Hepatocyte (in vitro differentiated cells): ENCODE data around the gene AS3MT. TPM values are rescaled to one million over a fixed set of nuclear protein-coding genes. Genes with fewer than 3 reads are reported as not detected.

Experiments used
- DNase-seq: peaks from one replicate; pipeline ENCODE4 v3.0.0-alpha.2; 2016; ENCODE audit warnings: low spot score
- H2AFZ ChIP-seq: fragments of 200-600 bp; sonication (generic); 2 replicates; pipeline ENCODE4 v1.6.0; 2016; ENCODE audit warnings: antibody characterized with exemption, mild to moderate bottlenecking
- H3K27ac ChIP-seq: fragments of 200-600 bp; sonication (generic); 2 replicates; pipeline ENCODE4 v1.5.1; 2016; ENCODE audit warnings: mild to moderate bottlenecking
- H3K27me3 ChIP-seq: fragments of 200-600 bp; sonication (generic); 2 replicates; pipeline ENCODE4 v1.6.1; 2016
- H3K36me3 ChIP-seq: fragments of 200-600 bp; sonication (generic); replicated peaks from 2 replicates; pipeline ENCODE4 v1.5.1; 2016; ENCODE audit warnings: low read depth; ENCODE audit not compliant: insufficient read depth
- H3K4me1 ChIP-seq: fragments of 200-600 bp; sonication (generic); 2 replicates; pipeline ENCODE4 v1.5.1; 2016; ENCODE audit warnings: mild to moderate bottlenecking, moderate library complexity; ENCODE audit not compliant: insufficient read depth
- H3K4me2 ChIP-seq: fragments of 200-600 bp; sonication (generic); 2 replicates; pipeline ENCODE4 v1.6.0; 2016
- H3K4me3 ChIP-seq: fragments of 200-600 bp; sonication (generic); 2 replicates; pipeline ENCODE4 v1.5.1; 2016; ENCODE audit warnings: mild to moderate bottlenecking
- H3K79me2 ChIP-seq: fragments of 200-600 bp; sonication (generic); 2 replicates; pipeline ENCODE4 v1.6.0; 2017; ENCODE audit warnings: mild to moderate bottlenecking
- H3K9me2 ChIP-seq: fragments of 200-600 bp; sonication (generic); replicated peaks from 2 replicates; pipeline ENCODE4 v1.6.0; 2017; ENCODE audit warnings: mild to moderate bottlenecking; ENCODE audit not compliant: insufficient read depth
- H3K9me3 ChIP-seq: fragments of 200-600 bp; sonication (generic); 2 replicates; pipeline ENCODE4 v1.5.1; 2016; ENCODE audit warnings: low read depth, mild to moderate bottlenecking
- H4K20me1 ChIP-seq: fragments of 200-600 bp; sonication (generic); 2 replicates; pipeline ENCODE4 v1.6.0; 2016; ENCODE audit warnings: mild to moderate bottlenecking; ENCODE audit not compliant: insufficient read depth, poor library complexity, severe bottlenecking
- CTCF ChIP-seq: fragments of 200-600 bp; sonication (generic); IDR thresholded peaks from 2 replicates; pipeline ENCODE4 v1.5.1; 2016; ENCODE audit warnings: antibody characterized with exemption, mild to moderate bottlenecking; ENCODE audit not compliant: poor library complexity
- EZH2 ChIP-seq: fragments of 200-600 bp; sonication (generic); IDR thresholded peaks from 2 replicates; pipeline ENCODE4 v1.6.1; 2016; ENCODE audit warnings: antibody characterized with exemption, mild to moderate bottlenecking, borderline replicate concordance
- EZH2phosphoT487 ChIP-seq: fragments of 200-600 bp; sonication (generic); IDR thresholded peaks from one replicate; pipeline ENCODE4 v1.6.1; 2018; ENCODE audit warnings: antibody characterized with exemption, mild to moderate bottlenecking, low read depth, moderate library complexity; ENCODE audit not compliant: unreplicated experiment, severe bottlenecking
- WGBS: methylation state at CpG from one replicate; pipeline ENCODE4 v1.1.6; 2016; ENCODE audit warnings: low lambda C conversion rate; ENCODE audit errors: missing lambda C conversion rate; 5-methylcytosine and 5-hydroxymethylcytosine counted together
- polyA plus RNA-seq: library from polyadenylated mRNA; unstranded; fragments of >200 nt; fragmentation: Nextera tagmentation; extraction: Ambion mirVana; gene quantifications from 2 replicates; pipeline ENCODE4 v1.2.1, GENCODE V29; 2016
- total RNA-seq: library from RNA; depleted of rRNA; stranded (reverse); fragments of >200 nt; gene quantifications from 2 replicates; pipeline ENCODE4 v1.2.3, GENCODE V29; 2014

The AS3MT gene
- total and polyA plus RNA-seq, 2 experiments from 2014 or later = 3.8 to 9.0 TPM

- peak overlapping the region; percentile 44 for H3K4me3 ChIP-seq
- H3K79me2 ChIP-seq = no peaks in the 10 kb centered on the region
- peak overlapping the region; percentile 66 for H2AFZ ChIP-seq
- no peaks in the 10 kb centered on the region for H3K36me3 ChIP-seq
- H4K20me1 ChIP-seq = no peaks in the 10 kb centered on the region
- TF ChIP-seq CTCF (no peak), EZH2 (no peak), EZH2phosphoT487 (no peak)
- H3K9me3 ChIP-seq = no peaks in the 10 kb centered on the region
- DNase-seq = no peak
- no peaks in the 10 kb centered on the region for H3K9me2 ChIP-seq
- H3K4me1 ChIP-seq = peaks cover 10% of the 10 kb centered on the region
- no peak overlapping the region for H3K27ac ChIP-seq
- H3K4me2 ChIP-seq = peak overlapping the region; percentile 94
- 87% methylated on average over 10 of the region's 10 CpGs for WGBS
- no peaks in the 10 kb centered on the region for H3K27me3 ChIP-seq
Measured at GRCh38 chr10:102870221-102870620, 951 bp downstream of the AS3MT start.

- Histone ChIP-seq H3K27ac (no peak overlapping the region), H3K4me3 (no peak overlapping the region), H2AFZ (no peak overlapping the region), H3K27me3 (no peaks in the 10 kb centered on the region), H3K79me2 (no peaks in the 10 kb centered on the region), H3K9me3 (no peaks in the 10 kb centered on the region), H4K20me1 (no peaks in the 10 kb centered on the region), H3K4me2 (no peak overlapping the region), H3K4me1 (peaks cover 10% of the 10 kb centered on the region), H3K9me2 (no peaks in the 10 kb centered on the region), H3K36me3 (no peaks in the 10 kb centered on the region)
- no peak for DNase-seq
- no peak for TF ChIP-seq EZH2phosphoT487
- WGBS = 90% methylated on average over 4 of the region's 4 CpGs
Measured at GRCh38 chr10:102872163-102872562, 2.9 kb downstream of the AS3MT start.

GRCh38 chr10:102876747-102877153, 7.5 kb downstream of the AS3MT start:
- 58% methylated on average over 2 of the region's 2 CpGs for WGBS
- no peak for DNase-seq
- Histone ChIP-seq H3K4me1 (no peaks in the 10 kb centered on the region), H3K4me3 (no peak overlapping the region), H3K9me2 (no peaks in the 10 kb centered on the region), H3K4me2 (no peak overlapping the region), H3K79me2 (no peaks in the 10 kb centered on the region), H3K27me3 (no peaks in the 10 kb centered on the region), H3K27ac (no peak overlapping the region), H3K36me3 (no peaks in the 10 kb centered on the region), H2AFZ (no peak overlapping the region), H4K20me1 (no peaks in the 10 kb centered on the region), H3K9me3 (no peaks in the 10 kb centered on the region)
- no peak for TF ChIP-seq CTCF
- no peak for TF ChIP-seq EZH2

GRCh38 chr10:102878629-102879028, 9.4 kb downstream of the AS3MT start:
- H3K4me3 ChIP-seq = no peak overlapping the region
- no peak overlapping the region for H2AFZ ChIP-seq
- TF ChIP-seq EZH2phosphoT487 = no peak
- TF ChIP-seq CTCF = no peak
- no peak for TF ChIP-seq EZH2
- 87% methylated on average over 4 of the region's 4 CpGs for WGBS
- H3K9me3 ChIP-seq = no peaks in the 10 kb centered on the region
- H3K36me3 ChIP-seq = no peaks in the 10 kb centered on the region
- no peaks in the 10 kb centered on the region for H3K9me2 ChIP-seq
- DNase-seq = no peak
- H3K4me2 ChIP-seq = no peak overlapping the region
- H3K4me1 ChIP-seq = no peaks in the 10 kb centered on the region
- no peak overlapping the region for H3K27ac ChIP-seq
- no peaks in the 10 kb centered on the region for H3K27me3 ChIP-seq
- H3K79me2 ChIP-seq = no peaks in the 10 kb centered on the region
- H4K20me1 ChIP-seq = no peaks in the 10 kb centered on the region
